ENCODE measurements around the gene TMEM39B.
A peak's percentile ranks its signal among the peaks of the same experiment; 100 is the strongest.
"Not testable (repeated sequence)": the region's sequence is repeated elsewhere in the genome, so short reads cannot be mapped to it uniquely, and the experiment has no call there.

Gene TMEM39B

GRCh38 chr1:32071758-32072621 lies 749 bp upstream of the TMEM39B start:
- H3K9me3 ChIP-seq (ENCODE audit: control insufficient read depth, low read depth, low read length), result no peaks in the 10 kb centered on the region
- peak overlapping the region; percentile 79 for H3K4me3 ChIP-seq (ENCODE audit: low read length)
- peaks cover 15% of the 10 kb centered on the region for H3K4me1 ChIP-seq (ENCODE audit: control insufficient read depth, low read depth, low read length)
- H3K9ac ChIP-seq (ENCODE audit: low read length), result peak overlapping the region; percentile 91
- H3K27me3 ChIP-seq (ENCODE audit: control insufficient read depth, insufficient read depth, low read length), result no peaks in the 10 kb centered on the region
- H3K27ac ChIP-seq (ENCODE audit: low read length), result peak overlapping the region; percentile 91
- H3K36me3 ChIP-seq (ENCODE audit: control insufficient read depth, low read depth, low read length), result peaks cover 17% of the 10 kb centered on the region

GRCh38 chr1:32073299-32074229 lies 825 bp downstream of the TMEM39B start:
- Histone ChIP-seq H3K4me3 (ENCODE audit: low read length) (peak overlapping the region; percentile 79), H3K9ac (ENCODE audit: low read length) (peak overlapping the region; percentile 91), H3K27me3 (ENCODE audit: control insufficient read depth, insufficient read depth, low read length) (no peaks in the 10 kb centered on the region), H3K27ac (ENCODE audit: low read length) (no peak overlapping the region), H3K36me3 (ENCODE audit: control insufficient read depth, low read depth, low read length) (peaks cover 30% of the 10 kb centered on the region), H3K4me1 (ENCODE audit: control insufficient read depth, low read depth, low read length) (peaks cover 15% of the 10 kb centered on the region), H3K9me3 (ENCODE audit: control insufficient read depth, low read depth, low read length) (no peaks in the 10 kb centered on the region)

- no peak overlapping the region for H3K9ac ChIP-seq (ENCODE audit: low read length)
- no peaks in the 10 kb centered on the region for H3K27me3 ChIP-seq (ENCODE audit: control insufficient read depth, insufficient read depth, low read length)
- H3K4me1 ChIP-seq (ENCODE audit: control insufficient read depth, low read depth, low read length), result peaks cover 8% of the 10 kb centered on the region
- H3K27ac ChIP-seq (ENCODE audit: low read length), result no peak overlapping the region
- H3K4me3 ChIP-seq (ENCODE audit: low read length), result no peak overlapping the region
- peaks cover 33% of the 10 kb centered on the region for H3K36me3 ChIP-seq (ENCODE audit: control insufficient read depth, low read depth, low read length)
- H3K9me3 ChIP-seq (ENCODE audit: control insufficient read depth, low read depth, low read length), result no peaks in the 10 kb centered on the region
Measured at GRCh38 chr1:32074841-32075240, 2.1 kb downstream of the TMEM39B start.

- peaks cover 37% of the 10 kb centered on the region for H3K36me3 ChIP-seq (ENCODE audit: control insufficient read depth, low read depth, low read length)
- H3K4me1 ChIP-seq (ENCODE audit: control insufficient read depth, low read depth, low read length), result no peaks in the 10 kb centered on the region
- H3K9ac ChIP-seq (ENCODE audit: low read length), result no peak overlapping the region
- H3K27ac ChIP-seq (ENCODE audit: low read length), result no peak overlapping the region
- H3K4me3 ChIP-seq (ENCODE audit: low read length), result no peak overlapping the region
- H3K27me3 ChIP-seq (ENCODE audit: control insufficient read depth, insufficient read depth, low read length), result no peaks in the 10 kb centered on the region
- no peaks in the 10 kb centered on the region for H3K9me3 ChIP-seq (ENCODE audit: control insufficient read depth, low read depth, low read length)
Measured at GRCh38 chr1:32077451-32077850, 4.7 kb downstream of the TMEM39B start.

DNA sequence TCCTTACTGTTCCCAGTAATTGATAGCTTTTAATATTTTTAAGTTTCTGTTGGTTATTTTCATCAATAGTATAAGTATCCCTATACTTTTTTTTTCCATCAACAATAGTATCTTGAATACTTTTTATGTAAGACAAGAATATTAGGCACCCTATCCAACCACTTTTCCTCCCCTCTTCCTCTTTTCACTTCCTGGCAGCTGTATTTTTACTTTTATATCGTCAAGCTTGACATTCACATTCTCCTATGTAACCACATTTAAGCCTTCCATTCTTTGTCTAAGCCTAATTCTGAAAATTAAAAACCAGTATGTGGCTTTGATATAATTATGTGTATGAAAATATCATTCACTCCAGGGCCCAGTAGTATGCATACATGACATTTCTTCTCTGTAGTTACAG lies 9.3 kb downstream of the TMEM39B start:
- no peak overlapping the region for H3K4me3 ChIP-seq (ENCODE audit: low read length)
- H3K27me3 ChIP-seq (ENCODE audit: control insufficient read depth, insufficient read depth, low read length), result no peaks in the 10 kb centered on the region
- no peak overlapping the region for H3K9ac ChIP-seq (ENCODE audit: low read length)
- peaks cover 32% of the 10 kb centered on the region for H3K36me3 ChIP-seq (ENCODE audit: control insufficient read depth, low read depth, low read length)
- no peaks in the 10 kb centered on the region for H3K9me3 ChIP-seq (ENCODE audit: control insufficient read depth, low read depth, low read length)
- no peaks in the 10 kb centered on the region for H3K4me1 ChIP-seq (ENCODE audit: control insufficient read depth, low read depth, low read length)
- no peak overlapping the region for H3K27ac ChIP-seq (ENCODE audit: low read length)

DNA sequence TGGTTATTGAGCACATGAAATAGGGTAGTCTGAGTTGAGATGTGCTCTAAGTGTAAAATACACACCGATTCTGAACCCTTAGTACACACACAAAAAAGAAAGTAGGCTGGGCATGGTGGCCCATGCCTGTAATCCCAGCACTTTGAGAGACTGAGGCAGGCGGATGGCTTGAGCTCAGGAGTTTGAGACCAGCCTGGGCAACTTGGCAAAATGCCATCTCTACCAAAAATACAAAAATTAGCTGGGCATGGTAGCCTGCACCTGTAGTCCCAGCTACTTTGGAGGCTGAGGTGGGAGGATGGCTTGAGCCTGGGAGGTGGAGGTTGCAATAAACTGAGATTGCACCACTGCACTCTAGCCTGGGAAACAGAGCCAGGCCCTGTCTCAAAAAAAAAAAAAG lies 13.6 kb downstream of the TMEM39B start:
- not testable (repeated sequence) for H3K9ac ChIP-seq (ENCODE audit: low read length); H3K27me3 ChIP-seq (ENCODE audit: control insufficient read depth, insufficient read depth, low read length); H3K27ac ChIP-seq (ENCODE audit: low read length); H3K9me3 ChIP-seq (ENCODE audit: control insufficient read depth, low read depth, low read length); H3K4me3 ChIP-seq (ENCODE audit: low read length); H3K4me1 ChIP-seq (ENCODE audit: control insufficient read depth, low read depth, low read length)
- H3K36me3 ChIP-seq (ENCODE audit: control insufficient read depth, low read depth, low read length), result peaks cover 23% of the 10 kb centered on the region

- H3K27ac ChIP-seq (ENCODE audit: low read length), result no peak overlapping the region
- peaks cover 37% of the 10 kb centered on the region for H3K36me3 ChIP-seq (ENCODE audit: control insufficient read depth, low read depth, low read length)
Measured at GRCh38 chr1:32091176-32091575, 18.4 kb downstream of the TMEM39B start.

GRCh38 chr1:32091591-32091990 lies 18.9 kb downstream of the TMEM39B start:
- no peaks in the 10 kb centered on the region for H3K27me3 ChIP-seq (ENCODE audit: control insufficient read depth, insufficient read depth, low read length)
- no peak overlapping the region for H3K9ac ChIP-seq (ENCODE audit: low read length)
- no peaks in the 10 kb centered on the region for H3K9me3 ChIP-seq (ENCODE audit: control insufficient read depth, low read depth, low read length)
- peaks cover 36% of the 10 kb centered on the region for H3K36me3 ChIP-seq (ENCODE audit: control insufficient read depth, low read depth, low read length)
- no peak overlapping the region for H3K27ac ChIP-seq (ENCODE audit: low read length)
- no peak overlapping the region for H3K4me3 ChIP-seq (ENCODE audit: low read length)
- H3K4me1 ChIP-seq (ENCODE audit: control insufficient read depth, low read depth, low read length), result no peaks in the 10 kb centered on the region

More at GRCh38 chr1:32091176-32091575, 18.4 kb downstream of the TMEM39B start:
- H3K27me3 ChIP-seq (ENCODE audit: control insufficient read depth, insufficient read depth, low read length), result no peaks in the 10 kb centered on the region
- H3K4me3 ChIP-seq (ENCODE audit: low read length), result no peak overlapping the region
- no peak overlapping the region for H3K9ac ChIP-seq (ENCODE audit: low read length)
- no peaks in the 10 kb centered on the region for H3K4me1 ChIP-seq (ENCODE audit: control insufficient read depth, low read depth, low read length)
- no peaks in the 10 kb centered on the region for H3K9me3 ChIP-seq (ENCODE audit: control insufficient read depth, low read depth, low read length)

DNA sequence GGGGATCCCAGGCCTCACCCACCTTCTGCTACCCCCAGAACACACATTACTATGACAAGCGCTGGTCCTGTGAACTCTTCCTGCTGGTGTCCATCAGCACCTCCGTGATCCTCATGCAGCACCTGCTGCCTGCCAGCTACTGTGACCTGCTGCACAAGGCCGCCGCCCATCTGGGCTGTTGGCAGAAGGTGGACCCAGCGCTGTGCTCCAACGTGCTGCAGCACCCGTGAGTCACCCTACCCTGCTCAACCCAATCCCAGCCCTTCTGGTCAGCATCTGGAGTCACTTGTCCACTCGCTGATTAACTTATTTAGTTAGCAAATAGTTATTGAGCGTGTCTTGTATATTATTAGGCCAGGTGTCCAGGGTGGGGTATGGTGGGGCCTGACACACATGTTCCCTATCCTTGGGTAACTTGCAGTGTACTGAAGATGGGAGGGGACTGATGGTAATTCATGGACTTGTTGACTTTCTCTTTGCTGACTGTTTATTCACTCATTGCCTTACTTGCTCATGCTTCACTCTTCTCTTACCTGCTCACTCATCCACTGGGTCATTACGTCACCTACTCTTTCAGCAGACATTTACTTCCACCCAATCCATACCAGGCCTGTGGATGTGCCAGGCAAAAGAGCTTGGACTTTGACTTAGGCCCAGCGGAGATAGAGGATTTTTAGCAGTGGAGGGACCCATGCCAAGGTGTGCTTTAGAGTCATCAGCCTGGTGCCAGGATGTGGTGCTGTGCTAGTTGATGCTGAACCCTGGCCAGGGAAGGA lies 22.2 kb downstream of the TMEM39B start:
- H3K4me3 ChIP-seq (ENCODE audit: low read length), result no peak overlapping the region
- no peak overlapping the region for H3K27ac ChIP-seq (ENCODE audit: low read length)
- H3K4me1 ChIP-seq (ENCODE audit: control insufficient read depth, low read depth, low read length), result no peaks in the 10 kb centered on the region
- H3K36me3 ChIP-seq (ENCODE audit: control insufficient read depth, low read depth, low read length), result peaks cover 36% of the 10 kb centered on the region
- H3K9ac ChIP-seq (ENCODE audit: low read length), result no peak overlapping the region
- no peaks in the 10 kb centered on the region for H3K9me3 ChIP-seq (ENCODE audit: control insufficient read depth, low read depth, low read length)
- H3K27me3 ChIP-seq (ENCODE audit: control insufficient read depth, insufficient read depth, low read length), result no peaks in the 10 kb centered on the region

- Histone ChIP-seq H3K27ac (ENCODE audit: low read length) (no peak overlapping the region), H3K4me3 (ENCODE audit: low read length) (no peak overlapping the region), H3K36me3 (ENCODE audit: control insufficient read depth, low read depth, low read length) (peaks cover 33% of the 10 kb centered on the region), H3K9ac (ENCODE audit: low read length) (no peak overlapping the region), H3K27me3 (ENCODE audit: control insufficient read depth, insufficient read depth, low read length) (no peaks in the 10 kb centered on the region), H3K4me1 (ENCODE audit: control insufficient read depth, low read depth, low read length) (no peaks in the 10 kb centered on the region), H3K9me3 (ENCODE audit: control insufficient read depth, low read depth, low read length) (no peaks in the 10 kb centered on the region)
Measured at GRCh38 chr1:32099426-32099825, 26.7 kb downstream of the TMEM39B start.

DNA sequence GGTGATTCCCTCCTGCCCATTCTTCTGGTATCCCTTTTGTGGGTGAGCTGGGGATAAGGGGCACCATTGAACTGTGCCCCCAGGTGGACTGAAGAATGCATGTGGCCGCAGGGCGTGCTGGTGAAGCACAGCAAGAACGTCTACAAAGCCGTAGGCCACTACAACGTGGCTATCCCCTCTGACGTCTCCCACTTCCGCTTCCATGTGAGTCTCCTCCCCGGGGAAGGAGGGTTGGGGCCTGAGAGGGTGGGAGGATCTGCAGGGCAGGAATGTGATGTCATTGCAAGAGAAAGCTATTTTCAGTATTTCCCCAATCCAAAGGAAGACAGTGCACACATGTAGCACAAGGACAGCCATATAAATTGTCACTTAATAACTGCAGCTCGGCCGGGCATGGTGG lies 27.6 kb downstream of the TMEM39B start:
- Histone ChIP-seq H3K9ac (ENCODE audit: low read length) (no peak overlapping the region), H3K27ac (ENCODE audit: low read length) (no peak overlapping the region), H3K27me3 (ENCODE audit: control insufficient read depth, insufficient read depth, low read length) (no peaks in the 10 kb centered on the region), H3K36me3 (ENCODE audit: control insufficient read depth, low read depth, low read length) (peaks cover 24% of the 10 kb centered on the region), H3K4me3 (ENCODE audit: low read length) (no peak overlapping the region), H3K9me3 (ENCODE audit: control insufficient read depth, low read depth, low read length) (no peaks in the 10 kb centered on the region), H3K4me1 (ENCODE audit: control insufficient read depth, low read depth, low read length) (no peaks in the 10 kb centered on the region)

Data from iPS-18a (cell line).